GM18868 (cell line): ENCODE data around the gene CD34.

Source experiments
- ATAC-seq: cut with Tn5 transposase; IDR thresholded peaks from one replicate; pipeline ENCODE4 v1.9.1; 2021; ENCODE audit warnings: mild to moderate bottlenecking, moderate library complexity; ENCODE audit not compliant: unreplicated experiment

Gene CD34

DNA sequence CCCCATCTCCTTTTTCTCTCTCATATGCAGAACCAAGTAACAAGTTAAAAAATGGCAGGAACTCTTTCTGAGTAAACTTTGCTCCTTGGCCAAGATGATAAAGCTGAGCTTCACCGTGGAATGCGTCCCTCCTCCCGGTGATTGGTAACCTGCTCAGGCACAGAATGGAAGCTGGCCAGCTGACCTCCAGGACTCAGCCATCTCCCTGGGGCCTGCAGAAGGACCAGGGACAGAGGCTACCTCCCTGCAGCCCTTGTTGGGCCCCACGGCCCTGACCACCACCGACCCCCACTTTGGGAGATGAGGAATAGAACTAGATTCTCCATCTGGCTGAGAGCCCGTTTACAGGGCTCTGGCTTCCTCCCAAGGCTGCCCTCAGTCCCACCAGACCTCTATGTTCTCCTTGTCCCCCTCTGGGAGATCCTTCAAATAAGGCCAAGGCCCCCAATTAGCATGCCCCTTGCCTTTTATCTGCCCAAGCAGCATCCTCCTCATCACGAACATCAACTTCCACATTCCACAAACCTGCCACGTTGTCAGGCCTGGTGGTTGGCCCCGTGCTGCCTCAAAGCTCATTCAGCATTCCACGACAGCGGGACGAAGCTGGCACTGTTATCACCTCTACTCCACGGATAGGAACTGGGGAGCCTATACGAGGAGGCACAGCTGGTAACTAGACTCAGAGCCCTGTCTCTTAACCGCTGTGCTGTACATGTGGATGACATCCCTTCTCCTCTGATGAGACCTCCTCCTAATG, 74.2 kb downstream of the CD34 start:
- no peak for ATAC-seq

DNA sequence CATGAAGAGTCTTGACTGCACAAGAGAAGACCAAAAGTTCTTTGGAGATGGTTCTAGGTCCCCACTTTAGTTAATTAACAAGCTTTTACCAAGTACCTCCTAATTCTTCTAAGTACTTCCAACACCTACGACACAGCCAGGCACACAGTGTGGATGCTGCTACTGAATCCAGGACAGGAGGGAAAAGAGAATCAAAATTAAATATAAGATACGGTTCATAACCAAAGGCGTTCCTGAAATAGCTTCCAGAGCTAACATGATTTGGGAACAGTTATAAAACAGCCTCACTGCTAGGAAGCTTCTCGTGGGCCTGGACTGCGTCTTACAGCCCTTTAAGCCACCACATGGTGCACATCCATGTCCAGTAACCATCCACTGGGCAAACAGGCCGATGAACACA, 75.0 kb downstream of the CD34 start:
- ATAC-seq, result no peak

DNA sequence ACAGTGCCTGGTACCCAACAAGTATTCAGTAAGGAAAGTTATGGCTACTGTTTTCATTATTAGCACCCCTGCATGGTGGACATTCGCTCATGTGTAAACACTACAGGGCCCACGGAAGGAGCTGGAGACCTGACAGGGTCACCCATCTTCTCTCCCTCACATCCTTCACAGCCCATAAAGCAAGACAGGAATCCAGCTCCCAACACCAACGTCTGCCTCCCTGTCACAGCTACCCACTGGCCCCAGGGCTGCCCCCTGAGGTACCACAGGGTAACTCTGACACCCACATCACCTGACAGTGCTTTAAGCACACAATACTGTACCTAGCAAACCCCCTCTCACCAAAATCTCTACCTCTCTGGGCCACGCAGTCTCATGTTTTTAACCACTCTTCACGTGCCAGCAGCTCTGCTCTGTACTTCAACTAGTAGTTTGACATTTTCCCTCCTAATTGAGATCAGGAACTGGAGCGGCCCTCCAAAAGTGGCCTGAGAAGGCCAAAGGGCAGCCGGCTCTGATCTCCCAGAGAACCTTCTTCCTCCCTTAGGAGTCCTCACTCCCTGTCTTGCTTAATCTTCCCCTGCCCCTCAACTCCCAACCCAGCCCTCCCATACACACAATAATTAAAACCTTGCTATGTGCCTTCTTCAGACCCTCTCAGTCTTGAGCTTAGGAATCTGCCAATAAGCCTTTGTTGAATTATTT, 76.8 kb downstream of the CD34 start:
- ATAC-seq, result no peak

- no peak for ATAC-seq
Measured at GRCh38 chr1:207833381-207833780, 77.5 kb downstream of the CD34 start.

DNA sequence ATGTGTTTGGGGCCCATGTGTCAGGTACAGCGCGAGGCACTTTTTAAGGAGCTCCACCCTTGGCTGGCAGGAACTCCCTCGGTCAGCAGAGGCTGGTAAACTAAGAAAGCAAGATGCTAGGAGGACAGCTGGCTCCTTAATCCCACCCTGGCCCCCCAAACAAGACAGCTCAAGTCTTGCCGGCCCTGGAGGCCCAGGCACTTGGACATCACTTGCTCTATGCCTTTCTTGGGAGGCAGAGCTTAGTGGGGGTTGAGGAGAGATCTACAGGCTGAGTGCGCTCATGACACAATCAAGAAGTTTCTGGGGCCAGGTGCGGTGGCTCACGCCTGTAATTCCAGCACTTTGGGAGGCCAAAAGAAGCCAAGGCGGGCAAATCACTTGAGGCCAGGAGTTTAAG, 78.1 kb downstream of the CD34 start:
- ATAC-seq, result no peak

DNA sequence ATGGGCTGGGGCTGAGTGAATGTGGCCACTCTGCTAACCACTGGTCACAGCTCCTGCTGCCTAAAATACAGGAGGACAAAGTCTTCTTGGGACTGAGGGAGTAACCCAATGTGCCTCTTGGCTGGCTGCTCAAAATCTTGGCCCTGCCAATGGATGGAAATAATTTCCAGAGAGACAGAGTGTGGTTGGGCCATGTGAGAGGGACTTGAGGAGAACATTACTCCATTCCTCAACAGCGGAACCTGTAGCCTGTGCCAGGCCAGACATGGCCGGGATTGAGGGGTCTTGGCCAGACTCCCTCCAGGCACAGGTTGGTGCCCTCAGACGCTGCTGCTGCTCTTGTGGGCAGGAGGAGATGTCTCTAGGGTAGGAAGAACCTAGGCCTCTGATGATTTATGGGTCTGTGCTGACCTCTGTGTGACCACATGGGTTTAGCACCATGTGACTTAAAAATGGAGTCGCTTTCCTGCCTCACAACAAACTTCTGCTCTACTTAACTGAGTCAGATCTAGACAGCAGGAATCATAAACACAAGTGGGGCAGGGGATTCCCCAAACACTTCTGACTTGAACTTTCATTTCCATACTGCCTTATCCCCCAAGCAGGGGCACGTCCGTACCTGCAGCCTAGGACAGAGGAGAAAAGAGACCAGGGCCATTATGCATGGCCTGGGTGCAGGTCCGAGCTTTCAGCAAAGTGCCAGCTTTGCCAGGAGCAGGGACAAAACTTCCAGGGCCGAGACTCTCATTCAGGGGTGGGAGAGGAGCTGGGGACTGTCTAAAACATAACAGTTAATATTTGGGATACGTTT, 79.2 kb downstream of the CD34 start:
- ATAC-seq, result peak; percentile 88
